ENCODE results near the gene ARHGAP25. TPM values are rescaled to one million over a fixed set of nuclear protein-coding genes. Genes with fewer than 3 reads are reported as not detected.
A peak's percentile ranks its signal among the peaks of the same experiment; 100 is the strongest.

ARHGAP25 gene
- total and polyA plus RNA-seq, 2 of the 4 experiments (the other 2 are of a cell fraction), result 0.29 to 0.36 TPM

DNA sequence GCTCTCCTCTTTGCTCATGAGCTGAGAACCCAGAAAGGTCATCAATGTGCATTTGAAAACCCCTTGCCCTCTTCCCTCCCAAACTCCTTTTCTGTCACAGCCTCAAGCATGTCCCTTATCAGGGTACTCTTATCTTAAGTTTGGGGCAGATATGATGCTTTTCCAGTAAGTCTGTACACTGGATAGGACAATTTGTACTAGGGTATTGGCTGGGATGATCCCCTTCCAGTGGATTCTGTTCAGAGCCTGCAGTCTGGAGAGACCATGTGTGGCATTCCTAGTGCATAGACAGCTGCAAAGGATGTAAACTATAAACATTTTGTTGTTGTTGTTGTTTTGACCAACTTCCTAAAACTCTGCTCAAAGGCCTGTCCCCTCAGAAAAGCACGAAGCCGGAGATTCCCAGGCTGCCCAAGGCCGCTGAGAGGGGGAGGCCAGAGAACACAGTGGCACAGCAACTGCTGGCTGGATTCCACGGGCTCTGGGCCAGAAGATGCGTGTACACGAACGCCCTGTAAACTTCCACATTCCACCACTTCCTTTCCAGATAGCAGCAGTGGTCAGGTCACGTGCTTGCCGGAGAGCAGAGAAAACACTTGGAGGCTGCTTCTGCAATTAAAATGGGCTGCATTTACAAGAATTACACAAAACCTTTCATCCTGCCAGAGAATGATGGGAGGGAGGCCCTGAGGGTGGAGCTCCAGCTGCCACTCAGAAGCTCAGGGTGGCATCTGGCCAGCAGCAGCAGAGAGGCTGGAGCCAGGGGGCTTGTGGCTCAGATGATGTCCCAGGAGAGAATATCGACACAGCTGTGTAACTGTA lies 94.5 kb downstream of the ARHGAP25 start:
- H3K9me1 ChIP-seq (ENCODE audit: insufficient read depth, low read length), result peaks cover 31% of the 10 kb centered on the region
- dilution Hi-C loops (cut with HindIII; ENCODE audit: low sequenced_read_pairs, unreplicated experiment) (no loop called here), in situ Hi-C loops (cut with MboI; ENCODE audit: low sequenced_read_pairs) (no loop called here), intact Hi-C loops (cut with micrococcal nuclease) (no loop called here)
- H3K4me1 ChIP-seq (ENCODE audit: control insufficient read depth, insufficient read depth, low read length), result peaks cover 36% of the 10 kb centered on the region
- BruUV-seq (replicated peaks), result no TSS peak
- peak overlapping the region; percentile 97 for H2BK120ac ChIP-seq (ENCODE audit: low read depth, low read length)
- POLR2A ChIA-PET (ENCODE audit: unreplicated experiment), result no interaction called here
- H2BK20ac ChIP-seq (ENCODE audit: low read depth, low read length), result peak overlapping the region; percentile 98
- peak overlapping the region; percentile 50 for H4K5ac ChIP-seq (ENCODE audit: low read depth, low read length)
- H3K9ac ChIP-seq (ENCODE audit: low read depth, low read length), result peak overlapping the region; percentile 28
- no peaks in the 10 kb centered on the region for H3K27me3 ChIP-seq (ENCODE audit: control insufficient read depth, insufficient read depth, low read length)
- H3K27ac ChIP-seq (ENCODE audit: insufficient read depth, low read length), result peak overlapping the region; percentile 40
- H4K91ac ChIP-seq (ENCODE audit: insufficient read depth, low read depth, low read length), result peak overlapping the region; percentile 88
- CTCF ChIA-PET, result interaction anchor here (0.9 to 2.6 kb wide), 3 partner anchors 10 to 71 kb away, joined by 3 to 7 read pairs (median 3); no protein-coding TSS in a partner anchor
- H2AK5ac ChIP-seq (ENCODE audit: low read depth, low read length), result peak overlapping the region; percentile 92
- H3K4ac ChIP-seq (ENCODE audit: low read depth, low read length), result peak overlapping the region; percentile 91
- peak overlapping the region; percentile 93 for H2BK15ac ChIP-seq (ENCODE audit: low read depth, low read length)
- WGBS, 2 experiments (ENCODE audit: extremely low coverage in 2 of 2, insufficient read length in 1 of 2), result no CpG with 5 or more reads among the region's 10 CpGs
- H2AFZ ChIP-seq (replicated peaks; ENCODE audit: low read length, poor library complexity), result peak overlapping the region; percentile 85
- peak overlapping the region; percentile 24; the same call in 1 of the 2 replicates for H3K4me2 ChIP-seq (ENCODE audit: low read depth, low read length)
- no peak overlapping the region for H3K4me3 ChIP-seq (ENCODE audit: insufficient read depth, low read depth, low read length)
- peak overlapping the region; percentile 96 for H3K14ac ChIP-seq (replicated peaks; ENCODE audit: low read depth, low read length)
- DNase-seq (peak; percentile 96), ATAC-seq (ENCODE audit: low read depth) (peak; percentile 73)
- no peaks in the 10 kb centered on the region for H4K20me1 ChIP-seq (ENCODE audit: insufficient read depth, low read length)
- no peaks in the 10 kb centered on the region for H3K36me3 ChIP-seq (ENCODE audit: control insufficient read depth, insufficient read depth, low read length)
- H4K8ac ChIP-seq (ENCODE audit: low read depth in 2 of 2, low read length in 2 of 2), result peak overlapping the region; percentile 77 to 96
- H2AK9ac ChIP-seq (replicated peaks; ENCODE audit: low read depth, low read length, poor library complexity), result peak overlapping the region; percentile 81
- peak overlapping the region; percentile 76 for H3K18ac ChIP-seq (ENCODE audit: low read depth, low read length)
- no peaks in the 10 kb centered on the region for H3K9me3 ChIP-seq (ENCODE audit: control insufficient read depth, insufficient read depth, low read length)
- H3K56ac ChIP-seq (ENCODE audit: extremely low read depth, insufficient read depth, low read length), result peak overlapping the region; percentile 63; the same call in 1 of the 2 replicates
- H2BK5ac ChIP-seq (ENCODE audit: low read depth, low read length, poor library complexity, severe bottlenecking), result peak overlapping the region; percentile 48
- H3K79me1 ChIP-seq (ENCODE audit: low read depth in 1 of 2, low read length in 2 of 2), result peaks cover 0 to 6% of the 10 kb centered on the region in 2 experiments; a peak in 1 of 4 replicates
- peak overlapping the region; percentile 95 for H3K23ac ChIP-seq (ENCODE audit: low read depth, low read length)
- TF ChIP-seq FOS (IDR thresholded peaks at IDR 0.05; ENCODE audit: low read depth, low read length), result peak; percentile 57
- TF ChIP-seq RFX5 (IDR thresholded peaks at IDR 0.05; ENCODE audit: low read depth, low read length), result no peak
- TF ChIP-seq RAD21 (IDR thresholded peaks at IDR 0.05; ENCODE audit: low read length), result 0 out of 2 replicates have a peak, but pooled peaks have one; percentile 4
- peak; percentile 97 for TF ChIP-seq BHLHE40 (IDR thresholded peaks at IDR 0.05; ENCODE audit: low read depth, low read length)
- TF ChIP-seq CHD1 (IDR thresholded peaks at IDR 0.05; ENCODE audit: low read depth, low read length), result no peak
- no peak for TF ChIP-seq MAFK (IDR thresholded peaks at IDR 0.05; ENCODE audit: low read depth, low read length)
- TF ChIP-seq MAZ (IDR thresholded peaks at IDR 0.05; ENCODE audit: borderline replicate concordance, low read depth, low read length), result peak; percentile 16; the same call in 1 of the 2 replicates
- no peak for TF ChIP-seq POLR2A (IDR thresholded peaks at IDR 0.05; ENCODE audit: low read depth, low read length)
- no peak; the same call in 1 of the 2 replicates for TF ChIP-seq NFE2L2 (IDR thresholded peaks at IDR 0.05; ENCODE audit: low read depth, low read length)
- 0 out of 2 replicates have a peak, but pooled peaks have one; percentile 10 for TF ChIP-seq MXI1 (IDR thresholded peaks at IDR 0.05; ENCODE audit: borderline replicate concordance, low read depth, low read length)
- TF ChIP-seq, protein P1, sequence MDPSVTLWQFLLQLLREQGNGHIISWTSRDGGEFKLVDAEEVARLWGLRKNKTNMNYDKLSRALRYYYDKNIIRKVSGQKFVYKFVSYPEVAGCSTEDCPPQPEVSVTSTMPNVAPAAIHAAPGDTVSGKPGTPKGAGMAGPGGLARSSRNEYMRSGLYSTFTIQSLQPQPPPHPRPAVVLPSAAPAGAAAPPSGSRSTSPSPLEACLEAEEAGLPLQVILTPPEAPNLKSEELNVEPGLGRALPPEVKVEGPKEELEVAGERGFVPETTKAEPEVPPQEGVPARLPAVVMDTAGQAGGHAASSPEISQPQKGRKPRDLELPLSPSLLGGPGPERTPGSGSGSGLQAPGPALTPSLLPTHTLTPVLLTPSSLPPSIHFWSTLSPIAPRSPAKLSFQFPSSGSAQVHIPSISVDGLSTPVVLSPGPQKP (IDR thresholded peaks at IDR 0.05; ENCODE audit: borderline replicate concordance, low read depth, low read length), result no peak
- no peak for TF ChIP-seq CTCF (conservative IDR thresholded peaks at IDR 0.05; ENCODE audit: low read depth, low read length)
- peak; percentile 29 for TF ChIP-seq RCOR1 (IDR thresholded peaks at IDR 0.05; ENCODE audit: insufficient replicate concordance, low read length)
- peak; percentile 4; the same call in 1 of the 2 replicates for TF ChIP-seq CEBPB (IDR thresholded peaks at IDR 0.05; ENCODE audit: low read depth, low read length)
